ENCODE measurements around the gene SEC22A.

Gene SEC22A

DNA sequence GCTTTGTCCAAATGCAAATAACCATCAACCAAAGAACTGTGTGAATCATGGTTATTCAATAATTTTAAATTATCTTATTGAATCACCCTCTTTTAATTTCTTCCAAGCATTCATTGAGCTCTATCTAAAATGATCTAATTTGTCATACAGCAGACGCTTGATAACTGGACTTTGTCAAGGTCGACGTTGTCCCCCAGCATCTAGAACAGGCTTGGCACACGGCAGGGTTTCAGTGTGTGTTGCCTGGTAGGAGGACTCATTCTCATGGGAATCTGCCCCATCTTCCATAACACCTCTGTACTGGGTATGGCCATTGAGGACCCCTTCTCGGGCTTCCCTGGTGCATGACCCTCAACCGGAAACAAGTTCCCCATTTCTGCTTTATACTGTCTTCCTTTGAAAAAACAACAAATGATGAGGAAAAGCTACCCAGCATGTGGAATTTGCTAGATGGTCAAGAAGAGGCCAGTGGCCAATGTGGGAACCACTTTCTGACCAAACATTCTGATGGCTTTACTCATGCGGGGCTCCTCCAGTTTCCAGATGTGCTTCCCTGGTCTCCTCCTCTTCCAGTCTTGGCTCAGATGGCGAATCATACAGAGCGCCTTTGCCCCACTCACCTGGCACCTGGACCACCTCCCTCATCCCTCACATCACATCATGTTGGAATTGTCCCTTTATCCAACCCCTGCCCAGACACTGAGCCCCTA is 41.7 kb upstream of the SEC22A start:
- no peak overlapping the region for H3K27ac ChIP-seq (ENCODE audit: low read depth, low read length)
- no peak overlapping the region for H3K4ac ChIP-seq (ENCODE audit: low read depth, low read length)
- no peaks in the 10 kb centered on the region for H3K4me1 ChIP-seq (ENCODE audit: control insufficient read depth, low read depth, low read length)
- no peaks in the 10 kb centered on the region for H3K79me2 ChIP-seq (ENCODE audit: control insufficient read depth, insufficient read depth, low read length)
- peaks cover 12% of the 10 kb centered on the region for H3K36me3 ChIP-seq (ENCODE audit: control insufficient read depth, insufficient read depth, low read length)
- no peak overlapping the region for H3K4me3 ChIP-seq (ENCODE audit: low read length)
- no peak overlapping the region for H3K4me2 ChIP-seq (ENCODE audit: low read length)
- no peak overlapping the region for H3K9ac ChIP-seq (ENCODE audit: low read length)
- H2BK120ac ChIP-seq (ENCODE audit: low read depth, low read length), result no peak overlapping the region
- no peak overlapping the region for H3K56ac ChIP-seq (ENCODE audit: low read length)
- no peak overlapping the region for H2AK5ac ChIP-seq (ENCODE audit: low read length)
- H2BK5ac ChIP-seq (ENCODE audit: low read length), result no peak overlapping the region
- no peak overlapping the region for H3K18ac ChIP-seq (ENCODE audit: low read length)
- no peak overlapping the region for H4K8ac ChIP-seq (ENCODE audit: low read depth, low read length)
- H4K5ac ChIP-seq (ENCODE audit: low read length), result no peak overlapping the region
- H2BK15ac ChIP-seq (replicated peaks; ENCODE audit: low read depth), result no peak overlapping the region
- H3K23ac ChIP-seq (ENCODE audit: low read length), result no peak overlapping the region
- no CpG with 5 or more reads among the region's 9 CpGs for WGBS (ENCODE audit: extremely low coverage, insufficient coverage, low lambda C conversion rate)
- DNase-seq, result no peak
- H3K27me3 ChIP-seq (ENCODE audit: insufficient read depth, low read length, poor library complexity), result no peaks in the 10 kb centered on the region
- no peaks in the 10 kb centered on the region for H3K79me1 ChIP-seq (ENCODE audit: low read length)

DNA sequence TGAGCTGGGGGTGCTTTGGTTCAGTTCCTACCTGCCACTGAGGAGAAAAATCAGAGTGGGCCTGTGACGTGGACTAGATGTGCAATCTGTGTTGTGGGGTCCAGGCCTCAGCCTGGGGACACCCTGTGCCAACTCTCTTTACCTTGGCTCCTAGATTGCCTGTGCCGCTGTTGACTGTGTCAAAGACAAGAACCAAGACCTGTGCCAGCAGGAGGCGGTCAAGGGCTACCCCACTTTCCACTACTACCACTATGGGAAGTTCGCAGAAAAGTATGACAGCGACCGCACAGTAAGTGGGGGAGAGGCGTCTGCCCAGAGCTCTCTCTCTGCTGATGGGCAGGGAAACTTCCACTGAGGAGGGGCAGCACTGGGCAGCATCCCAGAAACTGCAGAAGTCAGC is 40.6 kb upstream of the SEC22A start:
- no peak overlapping the region for H4K8ac ChIP-seq (ENCODE audit: low read depth, low read length)
- no peaks in the 10 kb centered on the region for H3K27me3 ChIP-seq (ENCODE audit: insufficient read depth, low read length, poor library complexity)
- no peak overlapping the region for H2BK120ac ChIP-seq (ENCODE audit: low read depth, low read length)
- H3K79me1 ChIP-seq (ENCODE audit: low read length), result no peaks in the 10 kb centered on the region
- H3K79me2 ChIP-seq (ENCODE audit: control insufficient read depth, insufficient read depth, low read length), result no peaks in the 10 kb centered on the region
- no peak overlapping the region for H2AK5ac ChIP-seq (ENCODE audit: low read length)
- DNase-seq, result peak; percentile 47
- H3K27ac ChIP-seq (ENCODE audit: low read depth, low read length), result no peak overlapping the region
- H4K5ac ChIP-seq (ENCODE audit: low read length), result no peak overlapping the region
- H3K4ac ChIP-seq (ENCODE audit: low read depth, low read length), result no peak overlapping the region
- no peak overlapping the region for H3K18ac ChIP-seq (ENCODE audit: low read length)
- H3K4me3 ChIP-seq (ENCODE audit: low read length), result no peak overlapping the region
- H2BK15ac ChIP-seq (replicated peaks; ENCODE audit: low read depth), result no peak overlapping the region
- no peak overlapping the region for H3K23ac ChIP-seq (ENCODE audit: low read length)
- H3K9ac ChIP-seq (ENCODE audit: low read length), result no peak overlapping the region
- WGBS (ENCODE audit: extremely low coverage, insufficient coverage, low lambda C conversion rate), result no CpG with 5 or more reads among the region's 7 CpGs
- peaks cover 12% of the 10 kb centered on the region for H3K36me3 ChIP-seq (ENCODE audit: control insufficient read depth, insufficient read depth, low read length)
- H3K4me2 ChIP-seq (ENCODE audit: low read length), result no peak overlapping the region
- no peak overlapping the region for H3K56ac ChIP-seq (ENCODE audit: low read length)
- H3K4me1 ChIP-seq (ENCODE audit: control insufficient read depth, low read depth, low read length), result no peaks in the 10 kb centered on the region
- H2BK5ac ChIP-seq (ENCODE audit: low read length), result no peak overlapping the region

GRCh38 chr3:123163141-123163540 is 38.6 kb upstream of the SEC22A start:
- no peak overlapping the region for H4K8ac ChIP-seq (ENCODE audit: low read depth, low read length)
- H3K79me1 ChIP-seq (ENCODE audit: low read length), result no peaks in the 10 kb centered on the region
- no CpG with 5 or more reads among the region's 4 CpGs for WGBS (ENCODE audit: extremely low coverage, insufficient coverage, low lambda C conversion rate)
- H3K36me3 ChIP-seq (ENCODE audit: control insufficient read depth, insufficient read depth, low read length), result peaks cover 13% of the 10 kb centered on the region
- no peak overlapping the region for H2BK120ac ChIP-seq (ENCODE audit: low read depth, low read length)
- H3K56ac ChIP-seq (ENCODE audit: low read length), result no peak overlapping the region
- H3K4me2 ChIP-seq (ENCODE audit: low read length), result no peak overlapping the region
- DNase-seq, result no peak
- H2BK15ac ChIP-seq (replicated peaks; ENCODE audit: low read depth), result no peak overlapping the region
- H3K27me3 ChIP-seq (ENCODE audit: insufficient read depth, low read length, poor library complexity), result no peaks in the 10 kb centered on the region
- no peaks in the 10 kb centered on the region for H3K4me1 ChIP-seq (ENCODE audit: control insufficient read depth, low read depth, low read length)
- no peak overlapping the region for H4K5ac ChIP-seq (ENCODE audit: low read length)
- no peak overlapping the region for H2AK5ac ChIP-seq (ENCODE audit: low read length)
- no peak overlapping the region for H3K4ac ChIP-seq (ENCODE audit: low read depth, low read length)
- no peak overlapping the region for H3K4me3 ChIP-seq (ENCODE audit: low read length)
- H3K79me2 ChIP-seq (ENCODE audit: control insufficient read depth, insufficient read depth, low read length), result no peaks in the 10 kb centered on the region
- no peak overlapping the region for H2BK5ac ChIP-seq (ENCODE audit: low read length)
- no peak overlapping the region for H3K18ac ChIP-seq (ENCODE audit: low read length)
- H3K9ac ChIP-seq (ENCODE audit: low read length), result no peak overlapping the region
- H3K23ac ChIP-seq (ENCODE audit: low read length), result no peak overlapping the region
- H3K27ac ChIP-seq (ENCODE audit: low read depth, low read length), result no peak overlapping the region

GRCh38 chr3:123165163-123165562 is 36.6 kb upstream of the SEC22A start:
- Histone ChIP-seq H2BK120ac (ENCODE audit: low read depth, low read length) (no peak overlapping the region), H3K23ac (ENCODE audit: low read length) (no peak overlapping the region)

DNA sequence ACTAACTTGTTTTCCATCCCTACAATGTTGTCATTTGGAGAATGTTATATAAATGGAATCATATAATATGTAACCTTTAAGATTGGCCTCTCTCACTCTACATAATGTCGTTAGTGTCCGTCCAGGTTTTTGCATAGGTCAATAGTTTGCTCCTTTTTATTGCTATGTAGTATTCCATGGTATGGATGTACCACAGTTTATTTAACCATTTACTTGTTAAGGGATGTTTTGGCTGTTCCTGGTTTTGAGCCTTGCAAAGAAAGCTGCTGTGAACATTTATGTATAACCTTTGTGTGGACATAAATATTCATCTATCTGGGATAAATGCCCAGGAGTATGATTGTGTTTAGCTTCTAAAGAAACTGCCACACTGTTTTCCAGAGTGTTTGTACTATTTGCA is 34.1 kb upstream of the SEC22A start:
- Histone ChIP-seq H4K8ac (ENCODE audit: low read depth, low read length) (no peak overlapping the region), H3K27me3 (ENCODE audit: insufficient read depth, low read length, poor library complexity) (no peaks in the 10 kb centered on the region), H2BK5ac (ENCODE audit: low read length) (no peak overlapping the region), H3K4me1 (ENCODE audit: control insufficient read depth, low read depth, low read length) (no peaks in the 10 kb centered on the region), H2BK15ac (replicated peaks; ENCODE audit: low read depth) (no peak overlapping the region), H3K9ac (ENCODE audit: low read length) (no peak overlapping the region), H3K4me2 (ENCODE audit: low read length) (no peak overlapping the region), H3K4ac (ENCODE audit: low read depth, low read length) (no peak overlapping the region), H3K79me2 (ENCODE audit: control insufficient read depth, insufficient read depth, low read length) (no peaks in the 10 kb centered on the region), H3K4me3 (ENCODE audit: low read length) (no peak overlapping the region), H3K36me3 (ENCODE audit: control insufficient read depth, insufficient read depth, low read length) (peaks cover 6% of the 10 kb centered on the region), H3K79me1 (ENCODE audit: low read length) (no peaks in the 10 kb centered on the region), H3K56ac (ENCODE audit: low read length) (no peak overlapping the region), H2AK5ac (ENCODE audit: low read length) (no peak overlapping the region), H3K27ac (ENCODE audit: low read depth, low read length) (no peak overlapping the region), H3K23ac (ENCODE audit: low read length) (no peak overlapping the region), H2BK120ac (ENCODE audit: low read depth, low read length) (no peak overlapping the region), H4K5ac (ENCODE audit: low read length) (no peak overlapping the region), H3K18ac (ENCODE audit: low read length) (no peak overlapping the region)
- DNase-seq, result no peak
- WGBS (ENCODE audit: extremely low coverage, insufficient coverage, low lambda C conversion rate), result no CpG with 5 or more reads among the region's 2 CpGs

More at GRCh38 chr3:123165163-123165562, 36.6 kb upstream of the SEC22A start:
- no peak overlapping the region for H3K18ac ChIP-seq (ENCODE audit: low read length)
- H4K8ac ChIP-seq (ENCODE audit: low read depth, low read length), result no peak overlapping the region
- no peaks in the 10 kb centered on the region for H3K4me1 ChIP-seq (ENCODE audit: control insufficient read depth, low read depth, low read length)
- H4K5ac ChIP-seq (ENCODE audit: low read length), result no peak overlapping the region
- H3K79me1 ChIP-seq (ENCODE audit: low read length), result no peaks in the 10 kb centered on the region
- H3K4me2 ChIP-seq (ENCODE audit: low read length), result no peak overlapping the region
- no peak overlapping the region for H3K9ac ChIP-seq (ENCODE audit: low read length)
- H2BK15ac ChIP-seq (replicated peaks; ENCODE audit: low read depth), result no peak overlapping the region
- no peak overlapping the region for H3K56ac ChIP-seq (ENCODE audit: low read length)
- peaks cover 12% of the 10 kb centered on the region for H3K36me3 ChIP-seq (ENCODE audit: control insufficient read depth, insufficient read depth, low read length)
- WGBS (ENCODE audit: extremely low coverage, insufficient coverage, low lambda C conversion rate), result no CpG with 5 or more reads among the region's 1 CpG
- H3K27ac ChIP-seq (ENCODE audit: low read depth, low read length), result no peak overlapping the region
- no peak overlapping the region for H3K4ac ChIP-seq (ENCODE audit: low read depth, low read length)
- no peaks in the 10 kb centered on the region for H3K27me3 ChIP-seq (ENCODE audit: insufficient read depth, low read length, poor library complexity)
- no peak overlapping the region for H2BK5ac ChIP-seq (ENCODE audit: low read length)
- no peaks in the 10 kb centered on the region for H3K79me2 ChIP-seq (ENCODE audit: control insufficient read depth, insufficient read depth, low read length)
- no peak overlapping the region for H2AK5ac ChIP-seq (ENCODE audit: low read length)
- no peak overlapping the region for H3K4me3 ChIP-seq (ENCODE audit: low read length)
- DNase-seq, result no peak

DNA sequence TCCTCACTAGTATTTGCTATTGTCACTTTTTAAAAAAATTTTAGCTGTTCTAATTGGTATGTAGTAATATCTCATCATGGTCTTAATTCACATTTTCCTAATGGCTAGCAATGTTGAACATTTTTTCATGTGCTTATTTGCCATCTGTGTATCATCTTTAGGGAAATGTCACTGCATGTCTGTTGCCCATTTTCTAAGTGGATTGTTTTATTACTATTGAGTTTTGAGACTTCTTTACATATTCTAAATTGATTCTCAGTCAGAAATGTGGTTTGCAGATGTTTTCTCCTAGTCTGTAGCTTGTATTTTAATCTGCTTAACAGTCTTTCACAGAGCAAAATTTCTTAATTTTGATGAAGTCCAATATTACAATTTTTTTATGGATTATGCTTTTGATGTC is 33.6 kb upstream of the SEC22A start:
- Histone ChIP-seq H3K23ac (ENCODE audit: low read length) (no peak overlapping the region), H3K79me2 (ENCODE audit: control insufficient read depth, insufficient read depth, low read length) (no peaks in the 10 kb centered on the region), H3K9ac (ENCODE audit: low read length) (no peak overlapping the region), H4K5ac (ENCODE audit: low read length) (no peak overlapping the region), H3K4me1 (ENCODE audit: control insufficient read depth, low read depth, low read length) (no peaks in the 10 kb centered on the region), H3K36me3 (ENCODE audit: control insufficient read depth, insufficient read depth, low read length) (peaks cover 4% of the 10 kb centered on the region), H2BK120ac (ENCODE audit: low read depth, low read length) (no peak overlapping the region), H4K8ac (ENCODE audit: low read depth, low read length) (no peak overlapping the region), H2BK15ac (replicated peaks; ENCODE audit: low read depth) (no peak overlapping the region), H3K27me3 (ENCODE audit: insufficient read depth, low read length, poor library complexity) (no peaks in the 10 kb centered on the region), H3K4ac (ENCODE audit: low read depth, low read length) (no peak overlapping the region), H3K27ac (ENCODE audit: low read depth, low read length) (no peak overlapping the region), H3K79me1 (ENCODE audit: low read length) (no peaks in the 10 kb centered on the region), H2AK5ac (ENCODE audit: low read length) (no peak overlapping the region), H2BK5ac (ENCODE audit: low read length) (no peak overlapping the region), H3K18ac (ENCODE audit: low read length) (no peak overlapping the region), H3K4me3 (ENCODE audit: low read length) (no peak overlapping the region), H3K56ac (ENCODE audit: low read length) (no peak overlapping the region), H3K4me2 (ENCODE audit: low read length) (no peak overlapping the region)
- DNase-seq, result no peak

All from mesendoderm (in vitro differentiated cells).